ENCODE data around the gene LY6G6C. TPM values are rescaled to one million over a fixed set of nuclear protein-coding genes. Genes with fewer than 3 reads are reported as not detected.

LY6G6C gene
- total RNA-seq, 2 donors from 2014 or later = not detected

DNA sequence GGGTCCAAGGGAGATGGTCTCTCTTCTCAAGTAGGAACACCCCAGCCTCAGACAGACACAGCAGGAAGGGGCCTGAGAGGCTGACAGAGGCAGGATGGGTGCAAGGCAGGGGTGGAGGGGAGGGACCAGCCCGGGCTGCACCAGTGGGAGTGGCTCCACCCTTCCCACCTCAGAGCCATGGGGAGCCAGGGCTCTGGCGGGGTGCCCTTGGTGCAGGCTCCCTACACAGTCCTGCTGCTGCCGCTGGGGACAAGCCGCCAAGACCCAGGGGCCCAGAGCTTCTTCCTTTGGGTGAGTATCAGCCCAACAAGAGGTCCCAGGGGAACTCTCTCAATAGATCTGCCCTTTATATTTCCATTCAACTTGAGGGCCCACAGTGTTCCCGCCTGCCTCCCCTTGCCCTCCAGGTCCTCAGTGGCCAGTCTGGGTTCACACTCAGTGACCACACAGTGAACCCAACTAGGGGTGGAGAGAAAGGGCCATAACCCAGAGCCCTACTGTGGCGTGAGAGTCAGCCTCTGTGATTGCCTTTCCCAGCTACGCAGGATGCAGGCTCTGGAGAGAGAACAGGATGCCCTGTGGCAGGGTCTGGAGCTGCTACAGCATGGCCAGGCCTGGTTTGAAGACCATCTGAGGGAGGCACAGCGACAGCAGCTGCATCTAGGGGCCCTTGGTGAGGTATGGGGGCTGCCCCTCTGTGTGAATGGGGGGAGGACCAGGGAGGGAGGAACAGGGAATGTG lies 41.5 kb upstream of the LY6G6C start:
- H3K27me3 ChIP-seq (replicated peaks; ENCODE audit: insufficient read depth) = no peaks in the 10 kb centered on the region
- no peak for TF ChIP-seq CTCF (IDR thresholded peaks at IDR 0.05)
- H3K27ac ChIP-seq = no peak overlapping the region
- H3K36me3 ChIP-seq = no peaks in the 10 kb centered on the region
- H3K9me3 ChIP-seq = no peaks in the 10 kb centered on the region
- no peak for ATAC-seq (ENCODE audit: insufficient number of reproducible peaks, low FRiP score, low read depth)
- peaks cover 2 to 8% of the 10 kb centered on the region in 2 donors for H3K4me1 ChIP-seq (ENCODE audit: control insufficient read depth in 1 of 2, low read depth in 2 of 2)
- DNase-seq (ENCODE audit: low spot score) = no peak
- H3K4me3 ChIP-seq = no peak overlapping the region

DNA sequence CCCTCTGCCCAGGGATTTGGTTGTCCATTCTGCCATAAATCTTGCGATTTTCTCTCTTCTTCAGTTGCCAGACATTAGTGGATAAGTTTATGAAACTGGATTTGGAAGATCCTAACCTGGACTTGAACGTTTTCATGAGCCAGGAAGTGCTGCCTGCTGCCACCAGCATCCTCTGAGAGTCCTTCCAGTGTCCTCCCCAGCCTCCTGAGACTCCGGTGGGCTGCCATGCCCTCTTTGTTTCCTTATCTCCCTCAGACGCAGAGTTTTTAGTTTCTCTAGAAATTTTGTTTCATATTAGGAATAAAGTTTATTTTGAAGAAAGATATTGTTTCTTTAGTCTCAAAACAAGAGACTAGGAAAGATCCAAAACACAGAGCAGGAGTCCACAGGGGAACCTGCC lies 40.8 kb upstream of the LY6G6C start, which contains the start of gene SAPCD1:
SAPCD1 (plus strand) TSS at position 301 of the 400 bp plus-strand sequence. CDS start 399 bp downstream, outside the sequence.
- no peaks in the 10 kb centered on the region for H3K36me3 ChIP-seq
- DNase-seq (ENCODE audit: low spot score) (no peak), ATAC-seq (ENCODE audit: insufficient number of reproducible peaks, low FRiP score, low read depth) (no peak)
- no peak within 1 kb of the TSS for H3K27ac ChIP-seq
- no peaks in the 10 kb centered on the region for H3K9me3 ChIP-seq
- peaks cover 2 to 8% of the 10 kb centered on the region in 2 donors for H3K4me1 ChIP-seq (ENCODE audit: control insufficient read depth in 1 of 2, low read depth in 2 of 2)
- TF ChIP-seq CTCF (IDR thresholded peaks at IDR 0.05) = no peak
- no peak within 1 kb of the TSS for H3K4me3 ChIP-seq
- H3K27me3 ChIP-seq (replicated peaks; ENCODE audit: insufficient read depth) = no peaks in the 10 kb centered on the region

GRCh38 chr6:31761343-31761742 lies 39.8 kb upstream of the LY6G6C start:
- no peak for TF ChIP-seq CTCF (IDR thresholded peaks at IDR 0.05)
- Histone ChIP-seq H3K9me3 (no peaks in the 10 kb centered on the region), H3K27ac (no peak overlapping the region), H3K27me3 (replicated peaks; ENCODE audit: insufficient read depth) (no peaks in the 10 kb centered on the region), H3K4me1 (ENCODE audit: control insufficient read depth in 1 of 2, low read depth in 2 of 2) (peaks cover 1 to 5% of the 10 kb centered on the region in 2 donors), H3K36me3 (no peaks in the 10 kb centered on the region), H3K4me3 (no peak overlapping the region)
- DNase-seq (ENCODE audit: low spot score) (no peak), ATAC-seq (ENCODE audit: insufficient number of reproducible peaks, low FRiP score, low read depth) (no peak)

- no peak for DNase-seq (ENCODE audit: low spot score)
- Histone ChIP-seq H3K27me3 (replicated peaks; ENCODE audit: insufficient read depth) (no peaks in the 10 kb centered on the region), H3K36me3 (no peaks in the 10 kb centered on the region), H3K27ac (no peak overlapping the region), H3K9me3 (no peaks in the 10 kb centered on the region), H3K4me1 (ENCODE audit: control insufficient read depth in 1 of 2, low read depth in 2 of 2) (no peaks in the 10 kb centered on the region), H3K4me3 (no peak overlapping the region)
- TF ChIP-seq CTCF (IDR thresholded peaks at IDR 0.05) = no peak
- ATAC-seq (ENCODE audit: insufficient number of reproducible peaks, low FRiP score, low read depth) = no peak
These were observed 39.2 kb upstream of the LY6G6C start for GRCh38 chr6:31760790-31761189.

DNA sequence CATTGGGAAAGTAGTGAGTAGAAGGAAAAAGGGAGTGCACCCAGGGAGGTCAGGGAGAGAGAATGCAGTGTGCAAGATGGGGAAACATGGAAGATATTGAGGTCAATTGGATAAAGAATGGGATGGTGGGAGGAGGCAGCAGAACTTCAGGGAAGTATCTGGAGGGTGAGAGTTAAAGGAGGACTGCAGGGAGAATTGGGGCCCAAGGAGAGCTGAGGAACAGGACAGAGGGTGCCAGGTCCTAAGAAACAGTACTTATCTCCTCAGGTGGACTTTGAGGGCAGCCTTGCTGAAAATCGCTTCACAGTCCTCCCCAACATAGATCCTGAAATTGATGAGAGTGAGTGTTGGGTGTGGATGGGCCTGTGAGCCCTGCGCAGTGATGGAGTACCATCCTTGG lies 36.7 kb upstream of the LY6G6C start:
- H3K27me3 ChIP-seq (replicated peaks; ENCODE audit: insufficient read depth) = no peaks in the 10 kb centered on the region
- H3K9me3 ChIP-seq = no peaks in the 10 kb centered on the region
- no peaks in the 10 kb centered on the region for H3K4me1 ChIP-seq (ENCODE audit: control insufficient read depth in 1 of 2, low read depth in 2 of 2)
- no peaks in the 10 kb centered on the region for H3K36me3 ChIP-seq
- no peak overlapping the region for H3K4me3 ChIP-seq
- no peak for DNase-seq (ENCODE audit: low spot score)
- ATAC-seq (ENCODE audit: insufficient number of reproducible peaks, low FRiP score, low read depth) = no peak
- no peak overlapping the region for H3K27ac ChIP-seq
- TF ChIP-seq CTCF (IDR thresholded peaks at IDR 0.05) = no peak

Data from thoracic aorta (tissue), 2 donors.